ENCODE data around the gene CTNNBL1.
A peak's percentile ranks its signal among the peaks of the same experiment; 100 is the strongest.

CTNNBL1 gene

GRCh38 chr20:37859406-37860171, 165.8 kb downstream of the CTNNBL1 start:
- DNase-seq (ENCODE audit: low read depth): no peak
- no peak for TF ChIP-seq CTCF (conservative IDR thresholded peaks at IDR 0.05; ENCODE audit: control insufficient read depth, insufficient read depth, low read depth, low read length)
- no peak overlapping the region for H3K4me3 ChIP-seq (ENCODE audit: control insufficient read depth, low read depth, low read length)

DNA sequence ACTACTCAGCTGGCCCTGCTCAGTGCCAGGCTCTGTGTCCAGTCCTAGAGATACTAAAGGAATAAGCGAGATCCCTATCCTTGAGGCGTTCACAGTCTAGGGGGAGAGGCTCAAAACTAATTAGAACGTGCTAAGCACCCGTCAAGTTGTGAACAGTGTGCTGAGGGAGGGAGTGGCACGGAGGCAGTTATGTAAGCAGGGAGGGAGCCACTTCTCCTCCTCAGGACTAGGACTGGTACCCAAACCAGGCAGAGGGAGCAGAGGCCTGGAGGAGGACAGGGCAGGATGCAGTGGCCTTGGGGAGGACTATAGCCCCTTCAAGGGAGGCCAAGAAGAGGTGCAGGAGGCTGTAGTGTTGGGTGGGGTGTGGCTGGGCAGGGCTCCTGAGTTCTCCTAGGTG, 169.5 kb downstream of the CTNNBL1 start:
- TF ChIP-seq CTCF (conservative IDR thresholded peaks at IDR 0.05; ENCODE audit: control insufficient read depth, insufficient read depth, low read depth, low read length): no peak
- H3K4me3 ChIP-seq (ENCODE audit: control insufficient read depth, low read depth, low read length): no peak overlapping the region
- DNase-seq (ENCODE audit: low read depth): no peak

DNA sequence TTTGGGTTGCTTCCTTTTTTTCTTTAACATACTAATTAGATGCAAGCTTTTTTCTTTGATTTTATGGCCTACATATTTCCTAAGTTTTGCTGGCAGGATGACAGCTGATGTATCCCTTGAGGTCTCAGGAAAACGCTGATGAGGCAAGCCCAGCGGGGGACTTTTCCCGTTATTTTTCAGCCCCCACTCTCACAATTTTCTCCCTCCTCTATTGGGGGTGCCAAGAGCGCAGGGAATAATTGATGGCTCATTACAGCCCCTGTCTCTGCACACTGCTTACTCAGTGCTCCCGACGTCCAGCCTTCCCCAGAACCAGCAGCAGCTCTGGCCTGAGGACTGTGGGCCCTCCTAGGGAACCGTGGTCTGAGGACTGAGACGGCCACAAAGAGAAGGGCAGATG, 170.5 kb downstream of the CTNNBL1 start:
- peak; percentile 15 for DNase-seq (ENCODE audit: low read depth)
- TF ChIP-seq CTCF (conservative IDR thresholded peaks at IDR 0.05; ENCODE audit: control insufficient read depth, insufficient read depth, low read depth, low read length): no peak
- no peak overlapping the region for H3K4me3 ChIP-seq (ENCODE audit: control insufficient read depth, low read depth, low read length)

GRCh38 chr20:37866051-37866450, 172.2 kb downstream of the CTNNBL1 start:
- TF ChIP-seq CTCF (conservative IDR thresholded peaks at IDR 0.05; ENCODE audit: control insufficient read depth, insufficient read depth, low read depth, low read length): no peak

DNA sequence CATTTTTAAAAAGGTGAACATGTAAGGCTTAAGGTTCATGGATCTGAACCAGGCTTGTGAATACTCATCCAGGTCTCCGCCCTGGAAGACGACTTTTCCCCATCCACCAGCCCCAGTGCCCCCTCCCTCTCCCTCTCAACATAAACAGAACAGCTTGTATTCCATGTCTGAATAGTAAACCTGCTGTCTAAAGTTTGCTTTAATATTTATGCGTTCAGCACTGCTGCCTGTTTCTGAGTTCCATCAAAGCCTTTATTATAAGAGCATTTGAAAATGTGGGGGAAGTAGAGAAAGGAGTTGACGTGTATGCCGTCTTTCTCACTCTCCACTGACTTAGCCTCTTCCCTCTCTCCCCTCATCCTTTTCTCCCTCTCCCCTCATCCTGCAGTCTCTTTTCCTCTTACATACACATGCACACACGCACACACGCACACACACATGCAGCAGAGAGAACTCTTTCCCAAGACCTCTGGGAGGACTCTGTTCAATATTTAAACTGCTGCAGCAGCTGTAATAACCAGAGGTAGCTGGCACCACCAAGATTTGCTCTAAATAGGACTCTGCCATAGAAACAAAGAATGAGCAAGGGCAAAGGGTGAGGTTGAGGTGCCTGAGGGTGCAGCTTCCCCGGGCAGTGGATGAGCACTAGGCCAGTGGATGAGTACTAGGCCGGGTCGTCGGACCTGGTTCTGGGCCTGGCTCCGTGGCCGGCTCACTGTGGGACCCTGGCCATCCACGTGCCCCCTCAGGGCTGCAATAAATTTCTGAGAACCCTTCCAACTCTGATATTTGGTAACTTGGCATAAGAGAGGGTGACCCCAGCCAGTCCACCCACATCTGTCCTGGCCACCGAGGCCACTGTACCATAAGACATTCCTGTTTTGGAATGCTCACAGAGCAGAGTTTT, 173.7 kb downstream of the CTNNBL1 start:
- H3K4me3 ChIP-seq (ENCODE audit: control insufficient read depth, low read depth, low read length): no peak overlapping the region
- DNase-seq (ENCODE audit: low read depth): no peak
- no peak for TF ChIP-seq CTCF (conservative IDR thresholded peaks at IDR 0.05; ENCODE audit: control insufficient read depth, insufficient read depth, low read depth, low read length)

More at GRCh38 chr20:37866051-37866450, 172.2 kb downstream of the CTNNBL1 start:
- no peak overlapping the region for H3K4me3 ChIP-seq (ENCODE audit: control insufficient read depth, low read depth, low read length)
- no peak for DNase-seq (ENCODE audit: low read depth)

GRCh38 chr20:37868851-37869333, 175.1 kb downstream of the CTNNBL1 start:
- DNase-seq (ENCODE audit: low read depth): no peak
- TF ChIP-seq CTCF (conservative IDR thresholded peaks at IDR 0.05; ENCODE audit: control insufficient read depth, insufficient read depth, low read depth, low read length): no peak
- H3K4me3 ChIP-seq (ENCODE audit: control insufficient read depth, low read depth, low read length): no peak overlapping the region

Measured in fibroblast of mammary gland (primary cell).